Activated naive CD8-positive, alpha-beta T cell treated with anti-CD3 and anti-CD28 coated beads for 36 hours (primary cell): Measurements from ENCODE around the gene TXNRD3. TPM values are rescaled to one million over a fixed set of nuclear protein-coding genes. Genes with fewer than 3 reads are reported as not detected.
"Not testable (repeated sequence)": the region's sequence is repeated elsewhere in the genome, so short reads cannot be mapped to it uniquely, and the experiment has no call there.

Experiments
- DNase-seq: peaks from one replicate; pipeline ENCODE4 v3.0.0; 2021
- H3K27ac Mint-ChIP-seq: one replicate; pipeline ENCODE4 v1.8.0; 2022; ENCODE audit warnings: mild to moderate bottlenecking, moderate library complexity, mixed read lengths
- H3K27me3 Mint-ChIP-seq: one replicate; pipeline ENCODE4 v1.8.0; 2022; ENCODE audit warnings: mild to moderate bottlenecking, mixed read lengths
- H3K36me3 Mint-ChIP-seq: one replicate; pipeline ENCODE4 v1.8.0; 2021; ENCODE audit warnings: mild to moderate bottlenecking, mixed read lengths
- H3K4me1 Mint-ChIP-seq: one replicate; pipeline ENCODE4 v1.8.0; 2021; ENCODE audit warnings: mixed read lengths
- H3K4me3 Mint-ChIP-seq: one replicate; pipeline ENCODE4 v1.8.0; 2022; ENCODE audit warnings: mild to moderate bottlenecking, moderate library complexity, mixed read lengths
- H3K9me3 Mint-ChIP-seq: one replicate; pipeline ENCODE4 v1.8.0; 2022; ENCODE audit warnings: mixed read lengths
- total RNA-seq, 2 experiments: library from RNA; stranded (reverse); gene quantifications; one replicate each; pipeline ENCODE4 v1.2.3, GENCODE V29; 2021

TXNRD3 gene
- total RNA-seq, 2 experiments from 2014 or later: 3.8 to 4.1 TPM

DNA sequence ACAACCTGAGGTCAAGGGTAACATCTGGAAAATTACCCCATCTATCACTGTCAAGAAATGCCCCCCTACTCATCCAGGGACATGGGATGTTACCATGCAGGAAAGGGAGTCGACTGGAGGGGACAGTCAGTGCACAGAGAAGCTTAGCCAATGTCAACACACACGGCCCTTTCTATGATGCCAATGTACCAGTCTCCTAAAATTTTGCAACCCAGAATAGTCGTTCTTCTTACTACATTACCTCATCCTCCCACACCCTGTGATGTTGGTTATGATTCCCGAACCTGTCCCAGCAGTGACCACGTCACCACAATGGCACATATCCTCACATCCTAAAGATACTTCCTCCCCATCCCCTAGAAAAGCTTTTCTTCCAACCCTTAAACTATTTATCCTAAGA lies 20.1 kb downstream of the TXNRD3 start:
- no peaks in the 10 kb centered on the region for H3K27me3 Mint-ChIP-seq
- H3K27ac Mint-ChIP-seq: no peak overlapping the region
- DNase-seq: no peak
- no peak overlapping the region for H3K4me3 Mint-ChIP-seq
- H3K9me3 Mint-ChIP-seq: no peaks in the 10 kb centered on the region
- peaks cover 11% of the 10 kb centered on the region for H3K36me3 Mint-ChIP-seq
- H3K4me1 Mint-ChIP-seq: peaks cover under 1% of the 10 kb centered on the region

DNA sequence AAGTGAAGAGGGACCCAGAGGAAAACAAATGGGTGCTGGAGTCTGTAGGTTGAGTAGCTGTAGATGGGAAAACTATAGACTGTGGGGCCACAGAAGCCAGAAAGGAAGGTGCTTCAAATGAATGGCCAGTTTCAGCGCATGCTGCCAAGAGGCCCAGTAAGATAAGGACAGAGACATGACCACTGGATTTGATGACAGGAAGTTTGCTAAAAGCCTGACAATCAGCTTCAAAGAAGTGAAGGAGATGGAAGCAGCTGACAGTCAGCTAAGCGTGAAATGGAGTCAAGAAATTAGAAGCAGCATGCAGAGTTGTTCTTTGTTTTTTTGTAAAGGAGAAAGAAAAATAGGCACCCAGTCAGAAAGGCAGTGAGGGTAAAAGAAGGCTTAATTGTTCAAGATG lies 24.9 kb downstream of the TXNRD3 start:
- Mint-ChIP-seq H3K4me3 (no peak overlapping the region), H3K27me3 (no peaks in the 10 kb centered on the region), H3K36me3 (peaks cover 15% of the 10 kb centered on the region), H3K4me1 (peaks cover 2% of the 10 kb centered on the region), H3K9me3 (no peaks in the 10 kb centered on the region), H3K27ac (no peak overlapping the region)
- no peak for DNase-seq

DNA sequence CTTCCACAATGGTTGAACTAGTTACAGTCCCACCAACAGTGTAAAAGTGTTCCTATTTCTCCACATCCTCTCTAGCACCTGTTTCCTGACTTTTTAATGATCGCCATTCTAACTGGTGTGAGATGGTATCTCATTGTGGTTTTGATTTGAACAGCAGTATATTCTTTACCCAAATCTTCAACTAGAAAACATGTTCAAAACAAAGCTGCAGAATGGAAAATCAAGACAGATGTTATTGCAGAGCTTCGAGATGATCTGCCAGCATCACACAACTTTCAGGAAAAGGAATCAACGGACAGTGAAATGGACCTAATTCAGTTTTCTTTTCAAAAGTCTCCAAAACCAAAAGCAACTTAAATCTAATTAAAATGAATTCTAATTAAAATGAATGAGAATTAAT lies 29.2 kb downstream of the TXNRD3 start:
- H3K4me3 Mint-ChIP-seq, H3K4me1 Mint-ChIP-seq, H3K9me3 Mint-ChIP-seq, H3K27ac Mint-ChIP-seq, H3K27me3 Mint-ChIP-seq, DNase-seq: not testable (repeated sequence)
- peaks cover 25% of the 10 kb centered on the region for H3K36me3 Mint-ChIP-seq

DNA sequence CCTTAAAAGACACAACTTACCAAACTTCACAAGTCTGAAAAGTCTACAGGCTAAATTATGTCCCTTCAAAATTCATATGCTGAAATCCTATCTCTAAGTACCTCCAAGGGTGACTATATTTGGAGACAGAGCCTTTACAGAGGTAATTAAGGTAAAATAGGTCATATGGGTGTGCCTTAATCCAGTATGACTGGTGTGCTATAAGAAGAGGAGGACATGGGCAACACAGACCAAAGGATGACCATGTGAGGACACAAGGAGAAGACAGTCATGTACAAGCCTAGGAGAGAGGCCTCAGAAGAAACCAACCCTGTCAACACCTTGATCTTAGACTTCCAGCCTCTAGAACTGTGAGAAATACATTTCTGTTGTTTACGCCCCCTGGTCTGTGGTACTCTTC lies 32.2 kb downstream of the TXNRD3 start:
- Mint-ChIP-seq H3K4me3 (no peak overlapping the region), H3K27me3 (no peaks in the 10 kb centered on the region), H3K9me3 (no peaks in the 10 kb centered on the region), H3K36me3 (peaks cover 28% of the 10 kb centered on the region), H3K4me1 (peaks cover 3% of the 10 kb centered on the region), H3K27ac (no peak overlapping the region)
- DNase-seq: no peak

DNA sequence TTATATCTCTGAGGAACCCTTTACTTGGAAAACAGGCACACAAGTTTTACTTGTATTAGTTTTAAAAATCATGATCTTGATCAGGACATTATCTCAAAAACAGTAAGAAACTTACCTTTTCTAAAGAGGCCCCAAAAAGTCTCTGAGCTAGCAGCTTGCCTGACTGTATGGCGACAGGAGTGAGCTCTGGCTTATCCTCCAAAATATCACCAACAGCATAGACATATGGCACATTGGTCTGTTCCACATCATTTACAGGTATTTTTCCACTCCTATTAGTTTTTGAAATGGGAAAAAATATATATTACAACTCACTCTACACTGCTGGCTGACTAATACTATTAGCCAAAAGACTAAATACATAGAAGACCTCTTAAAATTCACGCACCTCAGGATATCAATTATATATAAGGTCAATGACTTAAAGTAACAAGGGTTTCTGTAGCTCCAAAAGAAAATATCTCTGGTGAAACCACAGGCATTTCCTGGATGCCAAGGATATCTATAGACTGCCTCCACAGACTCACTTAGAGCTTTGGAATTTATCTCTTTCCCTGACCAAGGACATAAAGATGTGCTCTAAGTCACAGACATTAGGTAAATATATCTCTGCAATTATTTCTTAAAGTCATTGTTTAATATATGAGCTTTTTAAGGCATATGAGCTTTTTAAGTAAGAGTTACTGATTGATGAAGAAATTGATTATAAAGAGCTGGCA lies 33.1 kb downstream of the TXNRD3 start:
- Mint-ChIP-seq H3K4me3 (no peak overlapping the region), H3K27me3 (no peaks in the 10 kb centered on the region), H3K36me3 (peaks cover 27% of the 10 kb centered on the region), H3K27ac (no peak overlapping the region), H3K9me3 (no peaks in the 10 kb centered on the region), H3K4me1 (peaks cover 9% of the 10 kb centered on the region)
- DNase-seq: no peak

DNA sequence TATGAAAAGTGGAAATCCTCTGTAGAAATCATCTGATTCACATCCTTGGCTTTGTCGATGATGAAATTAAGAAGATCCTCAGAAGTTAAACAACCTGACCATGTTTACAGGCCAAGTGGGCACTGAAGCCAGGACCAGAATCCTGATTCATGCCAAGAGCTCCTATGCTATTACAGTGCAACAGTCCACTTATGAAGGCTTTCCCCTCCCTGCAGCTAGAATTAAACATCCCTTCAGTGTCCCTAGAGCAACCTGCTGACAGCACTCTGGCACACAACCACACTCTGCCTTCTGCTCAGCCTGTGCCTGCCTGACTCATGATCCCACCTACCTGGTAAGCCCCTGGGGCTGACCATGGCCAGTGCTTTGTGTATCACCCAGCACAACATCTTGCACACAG lies 33.8 kb downstream of the TXNRD3 start:
- no peaks in the 10 kb centered on the region for H3K27me3 Mint-ChIP-seq
- H3K4me1 Mint-ChIP-seq: peaks cover 9% of the 10 kb centered on the region
- no peaks in the 10 kb centered on the region for H3K9me3 Mint-ChIP-seq
- no peak for DNase-seq
- no peak overlapping the region for H3K27ac Mint-ChIP-seq
- no peak overlapping the region for H3K4me3 Mint-ChIP-seq
- H3K36me3 Mint-ChIP-seq: peaks cover 31% of the 10 kb centered on the region

DNA sequence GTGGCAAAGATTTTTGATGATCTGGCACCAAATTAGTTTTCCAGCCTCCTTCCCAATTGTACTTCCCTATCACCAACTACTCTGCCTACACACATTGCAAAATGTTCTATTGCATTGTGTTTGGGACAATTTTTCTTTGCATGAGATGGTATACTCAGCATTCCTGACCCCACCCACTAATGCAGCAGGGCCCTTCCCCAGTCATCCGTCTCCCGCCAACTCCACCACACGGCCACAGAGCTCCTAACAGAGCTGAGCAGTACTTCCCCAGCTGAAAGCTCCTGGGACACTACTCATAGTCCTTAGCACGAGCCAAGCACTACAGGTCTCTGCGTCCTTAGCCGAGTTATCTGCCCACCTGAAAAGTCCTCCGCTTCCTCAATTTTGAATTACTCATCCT lies 34.2 kb downstream of the TXNRD3 start:
- peaks cover 31% of the 10 kb centered on the region for H3K36me3 Mint-ChIP-seq
- no peak overlapping the region for H3K4me3 Mint-ChIP-seq
- H3K27me3 Mint-ChIP-seq: no peaks in the 10 kb centered on the region
- no peak overlapping the region for H3K27ac Mint-ChIP-seq
- no peak for DNase-seq
- peaks cover 9% of the 10 kb centered on the region for H3K4me1 Mint-ChIP-seq
- H3K9me3 Mint-ChIP-seq: no peaks in the 10 kb centered on the region

DNA sequence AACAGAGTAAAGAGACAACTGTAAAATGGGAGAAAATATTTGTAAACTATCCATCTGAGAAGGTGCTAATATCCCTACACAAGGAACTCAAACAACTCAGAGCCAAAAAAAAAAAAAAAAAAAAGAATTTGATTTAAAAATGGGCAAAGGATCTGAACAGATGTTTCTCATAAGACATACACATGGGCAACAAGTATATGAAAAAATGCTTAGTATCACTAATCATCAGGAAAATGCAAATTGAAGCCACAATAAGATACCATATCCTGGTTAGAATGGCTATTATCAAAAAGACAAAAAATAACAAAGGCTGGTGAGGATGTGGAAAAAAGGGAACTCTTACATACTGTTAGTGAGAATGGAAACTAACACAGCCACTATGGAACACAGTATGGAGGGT lies 36.2 kb downstream of the TXNRD3 start:
- DNase-seq: no peak
- H3K4me1 Mint-ChIP-seq: peaks cover 11% of the 10 kb centered on the region
- H3K27me3 Mint-ChIP-seq: no peaks in the 10 kb centered on the region
- H3K27ac Mint-ChIP-seq: no peak overlapping the region
- no peaks in the 10 kb centered on the region for H3K9me3 Mint-ChIP-seq
- H3K4me3 Mint-ChIP-seq: no peak overlapping the region
- peaks cover 26% of the 10 kb centered on the region for H3K36me3 Mint-ChIP-seq

DNA sequence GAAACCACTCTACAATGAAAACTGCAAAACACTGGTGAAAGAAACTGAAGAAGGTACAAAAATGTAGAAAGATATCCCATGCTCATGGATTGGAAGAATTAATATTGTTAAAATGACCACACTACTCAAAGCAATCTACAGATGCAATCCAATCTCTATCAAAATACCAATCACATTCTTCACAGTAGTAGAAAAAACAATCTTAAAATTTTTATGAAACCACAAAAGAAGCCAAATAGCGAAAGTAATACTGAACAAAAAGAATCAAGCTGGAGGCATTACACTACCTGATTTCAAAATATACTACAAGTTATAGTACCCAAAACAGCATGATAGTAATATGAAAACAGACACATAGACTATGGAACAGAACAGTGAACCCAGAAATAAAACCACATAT lies 36.9 kb downstream of the TXNRD3 start:
- no peak overlapping the region for H3K4me3 Mint-ChIP-seq
- H3K36me3 Mint-ChIP-seq: peaks cover 26% of the 10 kb centered on the region
- peaks cover 17% of the 10 kb centered on the region for H3K4me1 Mint-ChIP-seq
- no peak overlapping the region for H3K27ac Mint-ChIP-seq
- no peaks in the 10 kb centered on the region for H3K27me3 Mint-ChIP-seq
- DNase-seq: no peak
- H3K9me3 Mint-ChIP-seq: no peaks in the 10 kb centered on the region

DNA sequence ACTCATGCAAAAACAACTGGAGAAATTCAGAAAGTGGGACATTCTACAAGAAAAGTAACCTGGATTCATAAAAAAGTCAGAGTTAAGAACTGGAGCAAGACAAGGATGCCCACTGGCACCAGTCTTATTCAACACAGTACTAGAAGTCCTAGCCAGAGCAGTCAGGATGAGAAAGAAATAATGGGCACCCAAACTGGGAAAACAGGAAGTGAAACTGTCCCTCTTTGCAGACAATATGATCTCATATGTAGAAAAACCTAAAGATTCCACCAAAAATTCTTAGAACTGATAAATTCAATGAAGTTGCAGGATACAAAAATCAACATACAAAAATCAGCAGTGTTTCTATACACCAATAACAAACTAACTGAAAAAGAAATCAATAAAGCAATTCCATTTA lies 37.4 kb downstream of the TXNRD3 start:
- DNase-seq: no peak
- no peak overlapping the region for H3K27ac Mint-ChIP-seq

DNA sequence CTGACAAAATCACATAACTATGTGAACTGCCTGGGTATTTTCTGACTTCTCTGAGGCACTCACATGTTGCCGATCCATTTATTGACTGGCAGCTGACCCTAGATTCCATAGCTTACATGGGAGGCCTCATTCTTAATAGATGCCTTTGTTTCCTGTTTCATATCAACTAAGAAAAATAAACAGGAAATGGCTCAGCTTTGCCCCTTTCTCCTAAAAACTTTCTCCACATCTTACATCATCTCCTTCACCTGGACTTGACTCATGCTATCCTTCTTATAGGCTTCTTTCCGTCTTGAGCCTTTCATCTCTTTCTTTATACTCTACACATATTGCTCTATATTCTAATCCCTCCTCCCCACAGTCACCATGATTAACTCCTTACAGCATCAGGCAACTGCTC lies 38.0 kb downstream of the TXNRD3 start:
- Mint-ChIP-seq H3K27ac (no peak overlapping the region), H3K4me1 (peaks cover 23% of the 10 kb centered on the region), H3K4me3 (no peak overlapping the region), H3K27me3 (no peaks in the 10 kb centered on the region), H3K36me3 (peaks cover 26% of the 10 kb centered on the region), H3K9me3 (no peaks in the 10 kb centered on the region)
- no peak for DNase-seq

More for the DNA sequence above, 37.4 kb downstream of the TXNRD3 start:
- H3K4me1 Mint-ChIP-seq: peaks cover 21% of the 10 kb centered on the region
- H3K36me3 Mint-ChIP-seq: peaks cover 26% of the 10 kb centered on the region
- H3K27me3 Mint-ChIP-seq: no peaks in the 10 kb centered on the region
- no peak overlapping the region for H3K4me3 Mint-ChIP-seq
- no peaks in the 10 kb centered on the region for H3K9me3 Mint-ChIP-seq

DNA sequence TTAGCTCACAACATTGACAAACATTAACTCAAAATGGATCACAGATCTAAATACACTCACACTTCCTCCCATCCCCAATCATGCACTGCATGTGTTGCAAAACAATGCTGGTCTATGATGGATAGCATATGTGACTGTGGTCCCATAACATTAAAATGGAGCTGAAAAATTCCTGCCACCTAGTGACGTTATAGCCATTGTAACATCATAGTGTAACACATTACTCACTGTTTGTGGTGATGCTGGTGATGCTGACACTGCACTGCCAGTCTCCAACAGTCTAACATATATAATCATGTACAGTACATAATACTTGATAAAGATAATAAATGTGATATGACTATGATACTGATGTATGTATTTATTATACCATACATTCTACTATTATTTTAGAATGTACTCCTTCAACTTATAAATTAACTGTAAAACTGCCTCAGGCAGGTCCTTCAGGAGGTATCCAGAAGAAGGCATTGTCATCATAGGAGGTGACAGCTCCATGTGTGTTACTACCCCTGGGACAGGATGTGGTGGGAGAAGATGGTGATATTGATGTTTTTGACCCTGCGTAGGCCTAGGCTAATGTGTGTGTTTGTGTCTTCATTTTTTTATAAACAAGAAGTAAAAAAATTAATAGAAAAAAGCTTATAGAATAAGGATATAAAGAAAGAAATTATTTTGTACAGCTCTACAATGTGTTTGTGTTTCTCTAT lies 41.3 kb downstream of the TXNRD3 start:
- peaks cover 23% of the 10 kb centered on the region for H3K36me3 Mint-ChIP-seq
- H3K4me3 Mint-ChIP-seq: no peak overlapping the region
- no peaks in the 10 kb centered on the region for H3K9me3 Mint-ChIP-seq
- no peaks in the 10 kb centered on the region for H3K27me3 Mint-ChIP-seq
- H3K27ac Mint-ChIP-seq: no peak overlapping the region
- peaks cover 23% of the 10 kb centered on the region for H3K4me1 Mint-ChIP-seq
- no peak for DNase-seq

DNA sequence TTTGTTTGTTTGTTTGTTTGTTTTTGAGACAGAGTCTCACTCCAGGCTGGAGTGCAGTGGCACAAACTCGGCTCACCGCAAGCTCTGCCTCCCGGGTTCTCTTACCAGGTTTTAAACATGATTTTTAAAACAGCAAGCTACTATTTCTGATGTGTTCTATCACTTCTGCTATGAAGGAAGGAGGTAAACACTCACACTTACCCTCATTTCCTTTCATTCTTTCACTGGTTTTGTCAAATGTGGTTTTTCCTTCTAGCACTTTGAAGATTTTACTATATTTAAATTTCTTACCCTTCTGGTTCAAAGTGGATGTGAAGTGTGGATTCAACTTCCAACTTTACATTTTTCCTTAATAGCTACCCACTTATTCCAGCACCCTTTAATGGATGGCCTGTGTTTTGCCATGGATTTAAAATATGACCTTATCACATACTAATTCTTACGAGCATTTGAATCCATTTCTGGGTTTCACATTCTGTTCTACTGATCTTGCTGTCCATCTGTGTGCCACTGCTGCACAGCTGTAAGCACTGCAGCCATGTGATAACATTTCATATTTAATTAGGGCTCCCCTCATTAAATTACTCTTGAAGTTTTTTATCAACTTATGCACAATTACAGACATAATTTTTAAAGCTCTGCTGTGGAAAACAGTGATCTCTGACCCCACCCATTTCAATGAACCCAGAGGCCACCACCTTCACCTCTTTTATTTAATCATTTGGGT lies 42.3 kb downstream of the TXNRD3 start:
- Mint-ChIP-seq H3K4me1 (peaks cover 19% of the 10 kb centered on the region), H3K27me3 (no peaks in the 10 kb centered on the region), H3K4me3 (no peak overlapping the region), H3K9me3 (no peaks in the 10 kb centered on the region), H3K27ac (no peak overlapping the region), H3K36me3 (peaks cover 20% of the 10 kb centered on the region)
- no peak for DNase-seq

DNA sequence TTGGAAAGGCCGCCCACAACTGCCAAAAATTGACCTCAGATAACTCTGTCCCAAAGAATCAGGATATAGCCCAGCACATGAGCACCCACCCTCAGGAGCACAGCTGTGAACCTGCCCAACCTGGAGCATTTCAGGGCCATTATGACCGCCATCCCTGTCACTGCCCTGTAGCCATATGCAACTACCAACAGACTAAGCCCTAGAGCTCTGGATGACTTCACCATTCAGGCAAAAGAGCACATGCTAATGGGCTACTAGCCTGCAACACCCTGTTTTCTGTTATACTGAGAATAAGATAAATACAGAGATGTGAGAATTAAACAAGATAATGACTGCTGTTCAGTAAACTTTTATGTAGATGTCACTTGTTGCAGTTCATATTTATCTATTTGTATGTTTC lies 45.0 kb downstream of the TXNRD3 start:
- Mint-ChIP-seq H3K4me1 (peaks cover 17% of the 10 kb centered on the region), H3K4me3 (no peak overlapping the region), H3K27ac (no peak overlapping the region), H3K27me3 (no peaks in the 10 kb centered on the region), H3K9me3 (no peaks in the 10 kb centered on the region), H3K36me3 (peaks cover 28% of the 10 kb centered on the region)
- DNase-seq: no peak

DNA sequence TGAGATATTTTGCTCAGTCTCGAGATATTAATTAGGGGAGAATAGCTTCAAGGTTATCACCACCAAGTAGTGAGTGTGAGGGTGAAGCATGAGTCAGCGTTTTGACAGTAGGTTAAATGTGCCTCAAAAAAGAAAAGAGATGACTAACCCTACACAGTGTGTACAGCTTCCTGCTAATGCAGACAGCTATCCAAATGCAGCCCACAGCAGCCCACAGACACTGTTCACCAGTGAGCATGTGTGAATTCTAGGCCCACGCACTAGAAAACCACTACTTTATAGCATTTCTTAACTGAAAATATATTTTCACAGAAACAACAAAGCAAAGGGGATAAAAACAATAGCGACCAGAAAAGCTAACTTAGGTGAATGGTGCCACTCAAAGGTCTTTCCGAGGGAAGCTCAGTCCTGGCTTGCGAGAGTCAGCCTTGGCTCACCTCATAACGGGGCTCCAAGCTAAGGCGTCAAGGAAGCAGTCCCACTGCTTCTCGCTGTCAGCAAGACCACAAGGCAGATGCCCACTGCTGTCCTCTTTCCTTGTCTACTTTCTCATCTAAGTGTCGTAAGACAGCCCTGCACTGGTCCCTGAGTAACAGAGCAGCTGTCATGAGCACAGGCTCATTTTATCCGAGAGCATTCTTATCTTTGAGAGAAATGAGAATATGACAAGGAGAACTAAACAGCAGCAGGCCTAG lies 47.6 kb downstream of the TXNRD3 start:
- no peak for DNase-seq
- H3K27ac Mint-ChIP-seq: no peak overlapping the region
- H3K36me3 Mint-ChIP-seq: peaks cover 40% of the 10 kb centered on the region
- H3K4me1 Mint-ChIP-seq: peaks cover 4% of the 10 kb centered on the region
- no peak overlapping the region for H3K4me3 Mint-ChIP-seq
- H3K27me3 Mint-ChIP-seq: no peaks in the 10 kb centered on the region
- peaks cover 4% of the 10 kb centered on the region for H3K9me3 Mint-ChIP-seq
